IPS-15b (cell line): ENCODE data around the gene GLRA2.

ENCODE experiments used
- H3K27me3 ChIP-seq: one replicate; pipeline ENCODE4 v1.6.1; 2013; ENCODE audit warnings: low read length; ENCODE audit not compliant: control insufficient read depth, insufficient read depth
- H3K36me3 ChIP-seq: one replicate; pipeline ENCODE4 v1.6.1; 2013; ENCODE audit warnings: low read length; ENCODE audit not compliant: control insufficient read depth, insufficient read depth
- H3K4me1 ChIP-seq: one replicate; pipeline ENCODE4 v1.6.1; 2013; ENCODE audit warnings: mild to moderate bottlenecking, low read length; ENCODE audit not compliant: control insufficient read depth, insufficient read depth
- H3K4me3 ChIP-seq: one replicate; pipeline ENCODE4 v1.5.1; 2013; ENCODE audit warnings: low read depth, low read length
- H3K9ac ChIP-seq: one replicate; pipeline ENCODE4 v1.6.1; 2013; ENCODE audit warnings: low read depth, mild to moderate bottlenecking, low read length
- H3K9me3 ChIP-seq: one replicate; pipeline ENCODE4 v1.6.1; 2013; ENCODE audit warnings: mild to moderate bottlenecking, low read length; ENCODE audit not compliant: control insufficient read depth, insufficient read depth

Gene GLRA2

DNA sequence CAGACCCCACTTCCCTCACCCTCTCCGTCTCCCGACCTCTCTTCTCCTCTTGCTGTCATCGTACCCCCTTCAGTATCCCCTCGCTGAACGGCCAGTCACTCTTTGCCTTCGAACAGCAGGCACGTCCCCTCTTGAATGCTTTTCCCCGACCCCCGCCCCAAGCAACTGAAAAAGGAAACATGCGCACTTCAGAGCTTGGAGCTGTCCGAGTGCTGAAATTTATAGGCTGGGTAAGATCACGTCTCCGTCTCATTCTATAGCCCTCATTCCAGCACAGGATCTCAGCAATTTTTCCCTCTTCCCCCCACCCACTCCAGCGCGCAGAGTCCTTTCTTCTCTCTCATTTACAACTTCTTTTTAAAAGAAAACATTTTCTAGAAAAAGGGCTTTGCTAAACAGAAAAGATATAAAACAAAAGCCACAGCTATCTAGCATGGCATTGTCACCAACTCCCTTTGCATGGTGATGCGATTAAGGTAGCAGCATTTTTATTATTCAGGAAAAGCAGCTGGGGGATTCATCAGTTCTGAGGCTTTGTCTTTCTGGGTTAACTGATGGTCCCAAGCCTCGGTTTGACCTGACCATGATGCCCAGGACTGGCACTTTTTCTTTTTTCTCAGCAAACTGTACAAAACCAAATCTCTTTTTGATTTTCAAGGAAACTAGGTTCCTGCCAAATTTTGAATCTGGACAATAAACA is at the start of gene GLRA2:
GLRA2 (plus strand) TSS at position 247 of the 700 bp plus-strand sequence. CDS start 522 bp downstream, outside the sequence.
- Histone ChIP-seq H3K4me3 (peak within 1 kb of the TSS; percentile 58), H3K36me3 (no peaks in the 10 kb centered on the region)

DNA sequence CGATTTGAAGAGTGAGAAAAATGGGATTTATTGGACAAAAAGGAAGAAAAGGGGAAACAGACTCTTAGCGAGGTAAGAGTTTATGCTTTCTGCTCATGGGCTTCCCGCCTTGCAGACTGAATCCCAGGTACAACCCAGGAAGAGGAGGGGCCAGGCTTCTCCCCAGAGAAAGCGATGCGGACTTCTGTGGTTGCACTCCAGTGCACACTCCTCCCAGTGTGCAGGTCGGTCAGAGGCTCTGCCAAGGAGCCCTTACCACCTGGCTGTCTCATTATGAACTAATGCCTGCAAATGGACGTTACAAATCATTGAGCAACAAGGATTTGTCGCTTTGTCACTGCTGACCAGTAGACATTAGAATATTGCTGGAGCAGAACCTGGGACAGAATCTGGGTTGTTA is 39.9 kb upstream of the GLRA2 start:
- no peaks in the 10 kb centered on the region for H3K9me3 ChIP-seq
- H3K4me3 ChIP-seq = no peak overlapping the region
- no peaks in the 10 kb centered on the region for H3K4me1 ChIP-seq
- no peaks in the 10 kb centered on the region for H3K27me3 ChIP-seq
- no peaks in the 10 kb centered on the region for H3K36me3 ChIP-seq
- no peak overlapping the region for H3K9ac ChIP-seq

More for the DNA sequence above, at the start of gene GLRA2:
- Histone ChIP-seq H3K9me3 (no peaks in the 10 kb centered on the region), H3K27me3 (no peaks in the 10 kb centered on the region), H3K4me1 (no peaks in the 10 kb centered on the region), H3K9ac (no peak within 1 kb of the TSS)

DNA sequence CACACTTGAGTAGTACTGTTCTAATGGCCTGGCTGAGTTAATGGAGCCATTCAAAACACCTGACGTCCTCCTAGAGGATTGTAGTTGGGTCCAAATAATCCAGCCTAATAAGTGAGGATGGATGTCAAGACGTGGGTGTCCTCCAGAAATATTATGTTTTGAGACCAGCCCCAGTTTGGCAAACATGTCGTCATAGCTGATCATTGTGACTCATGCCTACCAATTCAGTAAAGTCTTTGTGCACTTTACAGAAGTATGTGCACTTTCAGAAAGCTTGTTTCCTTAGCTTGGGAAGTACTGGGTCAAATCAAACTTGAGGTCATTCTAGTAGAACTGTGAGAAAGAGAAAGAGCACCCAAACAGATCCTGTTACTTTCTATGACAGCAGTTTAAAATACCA is 37.6 kb upstream of the GLRA2 start:
- no peaks in the 10 kb centered on the region for H3K36me3 ChIP-seq
- no peak overlapping the region for H3K9ac ChIP-seq
- H3K9me3 ChIP-seq = no peaks in the 10 kb centered on the region
- no peaks in the 10 kb centered on the region for H3K4me1 ChIP-seq
- H3K4me3 ChIP-seq = no peak overlapping the region
- H3K27me3 ChIP-seq = no peaks in the 10 kb centered on the region

DNA sequence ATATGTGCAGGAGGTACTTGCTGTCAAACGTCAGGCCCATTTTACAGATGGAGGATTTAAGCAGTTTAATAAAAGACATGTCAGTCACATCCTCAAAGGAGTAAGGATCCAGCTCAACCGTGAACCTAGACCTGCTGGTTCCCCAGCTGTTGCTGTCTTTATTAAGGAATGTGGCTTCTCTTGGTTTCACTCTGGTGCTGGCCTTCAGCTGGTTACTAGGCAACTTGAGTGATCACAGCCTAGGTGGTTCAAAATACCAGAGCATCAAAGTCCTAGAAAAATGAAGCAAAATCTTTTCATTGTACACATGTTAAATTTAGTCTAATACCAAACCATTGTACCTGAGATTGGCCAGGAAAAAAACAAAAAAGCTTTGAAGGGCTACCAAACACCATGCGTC is 32.7 kb upstream of the GLRA2 start:
- Histone ChIP-seq H3K9me3 (no peaks in the 10 kb centered on the region), H3K27me3 (no peaks in the 10 kb centered on the region), H3K36me3 (no peaks in the 10 kb centered on the region), H3K4me3 (no peak overlapping the region), H3K9ac (no peak overlapping the region), H3K4me1 (no peaks in the 10 kb centered on the region)

DNA sequence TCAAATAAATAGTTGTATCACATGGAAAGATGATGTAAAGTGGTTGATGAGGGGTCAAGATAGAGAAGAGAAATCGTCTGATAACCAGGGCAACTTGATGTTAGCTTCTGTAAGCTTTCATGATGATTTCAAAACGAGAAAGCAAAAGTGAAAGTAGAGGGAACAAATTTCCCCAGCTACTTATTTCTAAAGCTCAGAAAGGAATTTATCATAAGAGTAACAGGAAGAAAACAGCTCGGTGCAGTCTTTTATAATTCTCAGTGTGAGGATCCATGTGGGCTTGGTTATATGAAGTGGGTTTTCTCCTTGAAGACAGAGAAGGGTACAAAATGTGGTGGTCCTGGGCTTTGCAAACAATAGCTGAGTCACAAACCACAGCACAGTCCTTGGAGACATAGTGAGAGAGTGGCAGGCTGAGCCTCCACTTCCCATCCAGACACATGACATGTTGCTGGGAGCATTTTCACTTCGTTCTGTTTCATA is 32.1 kb upstream of the GLRA2 start:
- Histone ChIP-seq H3K9me3 (no peaks in the 10 kb centered on the region), H3K4me3 (no peak overlapping the region), H3K27me3 (no peaks in the 10 kb centered on the region)

DNA sequence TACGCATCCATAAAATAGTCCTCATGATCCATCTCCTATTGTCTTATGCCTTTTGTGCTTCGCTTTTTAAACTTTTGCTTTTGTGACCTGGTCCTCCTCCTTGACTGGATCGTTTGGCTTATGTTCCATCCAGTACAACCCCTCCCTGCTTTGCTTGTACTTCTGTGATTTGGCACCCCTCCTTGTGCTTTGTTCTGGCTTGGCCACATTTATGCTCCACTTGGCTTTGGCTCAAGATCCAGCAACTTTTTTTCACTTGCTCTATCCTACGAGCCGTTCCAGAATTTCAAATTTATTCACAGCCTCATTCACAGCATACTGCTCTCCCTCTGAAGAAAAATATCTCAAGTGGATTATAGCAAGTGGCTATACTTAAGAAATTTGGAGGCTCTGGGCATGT is 28.0 kb upstream of the GLRA2 start:
- H3K36me3 ChIP-seq = no peaks in the 10 kb centered on the region
- H3K4me3 ChIP-seq = no peak overlapping the region
- H3K4me1 ChIP-seq = no peaks in the 10 kb centered on the region
- no peaks in the 10 kb centered on the region for H3K27me3 ChIP-seq
- no peak overlapping the region for H3K9ac ChIP-seq
- no peaks in the 10 kb centered on the region for H3K9me3 ChIP-seq

More for the DNA sequence above, 32.1 kb upstream of the GLRA2 start:
- no peaks in the 10 kb centered on the region for H3K36me3 ChIP-seq
- H3K4me1 ChIP-seq = no peaks in the 10 kb centered on the region
- no peak overlapping the region for H3K9ac ChIP-seq

DNA sequence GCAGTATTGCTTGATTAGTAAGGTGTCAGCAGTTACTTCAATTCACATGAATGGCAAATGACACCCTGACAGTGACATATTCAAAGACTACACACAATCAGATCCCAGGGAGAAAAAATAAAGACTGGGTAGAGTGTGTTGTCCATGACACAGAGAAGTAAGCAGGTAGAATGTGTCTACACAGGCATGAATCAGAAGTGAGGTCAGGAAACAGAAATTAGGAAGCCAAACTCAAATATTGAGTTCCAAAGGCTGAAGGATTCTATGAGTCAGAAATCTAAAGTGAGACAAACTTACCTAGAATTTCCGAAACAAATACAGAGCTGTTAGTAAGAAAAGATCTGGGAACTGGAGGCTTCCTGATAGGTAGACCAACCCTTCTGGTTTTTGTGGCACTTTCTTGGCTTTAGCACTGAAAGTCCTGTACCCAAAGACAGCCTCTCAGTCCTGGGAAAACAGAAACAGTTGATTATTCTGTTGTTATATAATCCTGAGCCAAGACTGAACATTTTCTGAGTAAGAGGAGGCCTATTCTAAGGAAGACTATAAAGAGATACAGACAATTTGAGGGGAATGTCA is 24.3 kb upstream of the GLRA2 start:
- Histone ChIP-seq H3K4me3 (no peak overlapping the region), H3K9ac (no peak overlapping the region), H3K9me3 (no peaks in the 10 kb centered on the region), H3K27me3 (no peaks in the 10 kb centered on the region), H3K36me3 (no peaks in the 10 kb centered on the region), H3K4me1 (no peaks in the 10 kb centered on the region)

DNA sequence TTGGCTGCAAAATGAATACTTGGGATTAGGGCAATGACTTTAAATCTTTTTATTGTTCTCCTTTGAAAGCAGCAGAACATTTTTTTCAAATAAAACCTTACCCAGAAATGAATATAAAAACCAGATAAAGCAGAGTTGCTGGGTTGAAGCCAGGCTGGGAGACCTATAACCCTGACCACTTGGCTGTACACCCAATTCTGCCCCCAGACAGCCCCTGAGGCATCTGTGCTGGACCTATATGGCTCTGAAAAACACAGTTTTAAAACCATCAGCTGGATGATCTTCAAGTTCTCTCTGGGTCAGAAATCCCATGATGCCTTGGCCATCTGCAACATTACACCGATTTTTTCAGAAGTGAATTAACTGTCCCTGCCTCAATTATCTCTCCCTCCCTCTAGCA is 23.7 kb upstream of the GLRA2 start:
- H3K9ac ChIP-seq = no peak overlapping the region
- no peaks in the 10 kb centered on the region for H3K4me1 ChIP-seq
- no peaks in the 10 kb centered on the region for H3K27me3 ChIP-seq
- H3K36me3 ChIP-seq = no peaks in the 10 kb centered on the region
- no peak overlapping the region for H3K4me3 ChIP-seq
- no peaks in the 10 kb centered on the region for H3K9me3 ChIP-seq

DNA sequence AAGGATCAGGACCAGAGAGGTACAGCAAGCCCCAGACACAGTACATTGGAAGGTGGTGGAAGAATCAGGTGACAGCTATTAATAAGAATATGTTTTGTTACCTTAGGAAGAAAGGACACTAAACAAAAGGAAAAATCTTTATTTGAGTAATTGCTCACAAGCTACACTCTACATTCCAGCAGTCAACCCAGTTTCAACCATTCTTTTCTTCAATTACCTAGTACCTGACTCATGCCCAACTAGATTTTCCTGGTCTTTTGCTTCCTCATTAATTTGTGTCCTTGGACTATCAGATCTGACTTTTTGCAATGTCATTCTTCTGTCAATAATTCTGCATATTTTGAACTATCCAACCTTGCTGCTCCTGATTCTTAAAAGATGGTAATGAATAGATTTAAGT is 22.5 kb upstream of the GLRA2 start:
- Histone ChIP-seq H3K4me1 (no peaks in the 10 kb centered on the region), H3K27me3 (no peaks in the 10 kb centered on the region), H3K4me3 (no peak overlapping the region), H3K9ac (no peak overlapping the region), H3K36me3 (no peaks in the 10 kb centered on the region), H3K9me3 (no peaks in the 10 kb centered on the region)

DNA sequence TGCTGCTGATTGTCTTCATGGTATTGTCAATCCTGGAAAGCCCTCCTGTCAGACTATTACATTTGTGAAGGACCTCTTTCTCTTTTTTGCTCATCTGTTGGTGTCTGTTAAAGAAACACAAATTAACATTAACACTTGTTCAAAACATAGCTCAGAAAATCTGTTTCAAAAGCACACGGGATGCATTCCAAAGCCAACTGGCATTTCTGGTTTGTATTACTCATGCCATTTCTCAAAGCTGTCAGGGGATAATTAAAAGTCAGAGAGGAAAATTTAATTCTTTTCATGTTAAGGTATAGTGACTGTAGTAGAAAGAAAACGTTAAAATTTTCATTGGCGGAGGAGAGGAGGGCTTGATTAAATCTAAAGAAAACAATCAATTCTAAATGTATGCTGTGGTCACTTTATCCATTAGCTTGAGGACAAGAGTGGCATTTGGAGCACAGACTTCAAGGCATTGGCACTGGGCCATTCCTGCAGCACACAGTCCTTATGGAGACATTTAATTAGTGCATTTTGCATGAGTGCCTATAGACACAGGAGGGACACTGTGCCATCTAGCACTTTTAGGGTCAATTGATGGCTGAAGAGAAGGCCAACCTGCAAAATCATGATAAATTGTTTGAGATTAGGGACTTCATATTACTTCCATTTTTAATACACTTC is 21.2 kb upstream of the GLRA2 start:
- Histone ChIP-seq H3K36me3 (no peaks in the 10 kb centered on the region), H3K9me3 (no peaks in the 10 kb centered on the region), H3K4me3 (no peak overlapping the region), H3K4me1 (no peaks in the 10 kb centered on the region), H3K27me3 (no peaks in the 10 kb centered on the region), H3K9ac (no peak overlapping the region)

DNA sequence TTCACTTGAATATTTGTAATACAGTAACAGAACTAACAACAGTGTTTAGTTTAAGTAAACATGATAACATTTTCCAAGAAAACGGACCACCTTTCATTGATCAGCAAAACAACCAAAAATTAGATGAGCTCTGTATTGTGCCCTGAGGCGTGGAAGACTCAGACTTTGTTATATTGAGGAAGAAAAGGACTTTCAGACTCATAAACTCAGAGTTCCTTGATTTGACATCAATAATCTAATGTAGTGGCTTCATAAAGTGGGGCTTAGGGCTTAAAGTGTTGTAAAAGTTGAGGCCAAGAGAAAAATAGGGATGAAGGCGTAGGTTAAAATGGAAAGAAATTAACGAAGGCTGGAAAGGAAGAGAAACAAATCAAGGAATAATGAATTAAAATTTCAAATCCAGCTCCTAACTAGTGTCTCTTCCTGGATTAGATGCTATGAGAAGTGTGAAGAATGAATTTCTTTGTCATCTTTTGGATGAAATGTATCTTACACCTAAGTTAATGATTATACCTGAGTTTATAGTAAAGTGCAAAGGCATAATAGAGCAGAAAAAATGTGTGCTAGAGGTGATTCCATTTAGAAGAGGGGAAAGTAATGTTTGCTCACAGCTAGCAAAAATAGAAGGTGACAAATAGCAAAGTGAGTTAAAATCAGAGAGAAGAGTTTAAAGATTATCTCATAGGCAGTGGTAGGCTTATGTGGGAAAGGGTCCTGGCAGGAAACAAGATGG is 19.8 kb upstream of the GLRA2 start:
- H3K4me1 ChIP-seq = no peaks in the 10 kb centered on the region
- H3K9me3 ChIP-seq = no peaks in the 10 kb centered on the region
- H3K36me3 ChIP-seq = no peaks in the 10 kb centered on the region
- H3K4me3 ChIP-seq = no peak overlapping the region
- no peaks in the 10 kb centered on the region for H3K27me3 ChIP-seq
- H3K9ac ChIP-seq = no peak overlapping the region
